Amniotic epithelial cell (primary cell): ENCODE data around the gene HRH1.
A peak's percentile ranks its signal among the peaks of the same experiment; 100 is the strongest.

Experiments used
- DNase-seq: peaks from one replicate; pipeline ENCODE4 v3.0.0-alpha.2; 2010; ENCODE audit warnings: low read depth

Gene HRH1

DNA sequence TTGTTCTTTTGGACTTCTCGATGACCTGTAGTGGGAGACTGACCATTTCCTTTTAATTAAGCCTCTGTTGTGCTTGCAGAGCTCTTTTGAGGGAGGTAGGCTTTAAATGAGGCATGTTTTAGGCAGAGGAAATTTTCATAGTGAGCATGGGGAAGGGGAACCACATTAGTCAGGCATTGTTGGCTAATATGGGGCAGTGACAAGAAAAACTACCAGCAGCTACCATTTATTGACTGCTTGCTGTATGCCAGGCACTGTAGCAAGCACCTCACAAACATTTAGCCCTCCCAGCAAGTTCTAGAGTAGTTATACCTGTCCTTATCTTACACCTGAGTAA lies 128.8 kb downstream of the HRH1 start:
- DNase-seq, result no peak

DNA sequence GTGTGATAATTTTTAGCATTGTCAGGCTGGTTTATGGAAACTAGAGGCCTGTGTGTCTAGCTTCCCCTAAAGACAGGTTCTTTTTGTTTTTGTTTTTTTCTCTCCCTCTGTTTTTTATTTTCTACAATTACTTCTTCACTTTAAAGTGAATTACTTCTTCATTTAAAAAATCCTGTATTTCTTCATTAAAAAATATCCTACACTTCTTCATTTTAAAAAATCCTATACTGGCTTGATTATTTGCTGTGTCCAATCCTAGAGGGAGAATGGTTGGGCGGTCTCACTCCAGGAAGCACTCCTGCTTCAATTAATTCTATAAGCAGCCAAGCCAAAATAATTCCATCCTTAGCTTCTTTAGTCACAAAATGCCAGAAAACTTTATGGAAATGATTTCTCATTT lies 129.7 kb downstream of the HRH1 start:
- no peak for DNase-seq

DNA sequence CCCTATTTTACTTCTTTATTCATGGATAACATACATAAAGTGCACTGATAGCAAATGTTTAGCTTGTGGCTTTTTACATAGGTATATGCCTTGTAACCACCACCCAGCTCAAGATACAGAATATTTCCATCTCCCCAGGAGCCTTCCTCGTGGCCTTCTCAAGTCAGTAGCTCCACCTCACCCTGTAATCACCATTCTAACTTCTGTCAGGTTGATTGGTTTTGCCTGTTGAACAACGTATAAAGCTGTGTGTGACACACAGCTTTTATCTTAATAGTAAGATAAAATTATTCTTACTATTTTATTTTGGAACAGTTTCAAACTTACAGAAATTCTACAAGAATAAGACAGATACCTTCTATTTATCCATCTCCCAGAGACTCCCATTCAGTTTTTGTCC lies 131.2 kb downstream of the HRH1 start:
- no peak for DNase-seq

DNA sequence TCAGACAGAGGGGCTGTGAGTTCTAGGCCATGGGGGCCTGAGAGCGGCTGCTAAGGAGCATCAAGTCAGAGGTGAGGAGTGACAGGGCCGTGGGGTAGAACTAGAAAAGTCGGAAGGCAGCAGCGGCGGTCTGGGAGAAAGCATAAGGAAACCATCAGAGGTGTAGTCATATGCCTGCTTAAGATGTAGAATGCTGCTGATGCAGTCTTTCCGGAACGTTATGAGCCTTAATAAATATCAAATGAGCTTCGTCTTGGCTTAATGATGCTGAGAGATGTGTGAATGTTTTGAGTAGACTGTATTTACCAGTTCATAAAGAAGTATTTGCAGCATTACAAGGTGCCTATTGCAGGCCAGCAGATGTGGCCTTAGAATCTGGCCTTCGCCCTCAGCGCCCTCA lies 133.1 kb downstream of the HRH1 start:
- DNase-seq, result no peak

DNA sequence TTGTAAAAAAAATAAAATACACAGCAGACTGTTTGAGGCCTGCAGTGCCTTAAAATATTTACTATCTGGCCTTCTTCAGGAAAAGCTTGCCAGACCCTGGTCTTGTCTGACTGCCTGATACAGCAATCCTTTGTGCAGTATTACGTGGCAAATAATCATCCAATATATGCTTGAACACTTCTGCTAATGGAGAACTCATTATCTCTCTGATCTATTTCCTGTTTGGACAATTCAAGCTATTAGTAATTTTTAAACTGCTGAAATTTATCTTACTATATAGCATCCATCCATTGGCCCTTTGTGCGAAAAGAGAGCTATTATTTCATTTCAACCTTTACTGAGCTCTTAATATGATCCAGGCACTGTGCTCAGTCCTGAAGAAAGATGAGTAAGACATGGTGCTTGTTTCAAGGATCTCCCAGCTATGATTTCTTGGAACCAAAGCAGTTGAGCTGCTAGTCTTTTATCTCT lies 133.8 kb downstream of the HRH1 start:
- DNase-seq, result peak; percentile 54

DNA sequence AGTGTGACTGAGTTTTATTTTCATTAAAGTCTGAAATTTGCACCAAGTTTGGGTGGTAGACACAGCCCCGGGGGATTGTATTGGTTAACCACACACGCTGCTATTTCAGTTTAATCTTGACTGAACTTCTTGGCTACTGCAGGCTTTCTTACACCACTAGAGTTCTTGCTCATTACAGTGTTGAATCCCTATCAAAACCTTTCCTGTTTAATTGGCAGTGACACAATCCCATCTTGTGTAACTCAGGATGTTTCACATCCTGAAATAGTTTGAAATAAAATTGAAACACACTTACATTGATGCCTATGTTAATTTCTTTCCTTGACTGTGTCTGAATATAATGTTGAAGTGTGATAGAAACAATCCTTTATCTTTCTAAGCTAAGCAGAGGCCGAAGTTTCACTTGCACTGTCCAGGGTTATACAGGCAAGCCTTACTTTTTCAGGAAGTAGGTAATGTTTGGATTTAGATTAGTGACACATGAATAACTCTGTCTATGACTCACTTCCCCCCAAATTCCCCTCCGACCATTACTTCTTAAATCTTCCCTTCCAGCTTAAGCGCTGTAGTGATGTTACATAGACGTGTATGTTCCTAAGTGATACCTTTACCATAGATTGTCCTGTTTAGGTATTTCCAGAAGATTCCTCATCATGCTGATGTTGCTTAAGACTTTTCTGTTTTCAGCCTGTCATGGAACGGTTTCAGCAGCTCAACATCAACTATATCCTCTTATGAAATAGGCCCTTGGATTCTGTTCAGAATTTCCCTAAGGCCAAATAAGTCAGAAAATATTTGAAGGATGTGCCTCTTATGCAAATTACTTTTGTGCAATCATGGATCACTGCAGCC lies 134.7 kb downstream of the HRH1 start:
- peak; percentile 98 for DNase-seq

DNA sequence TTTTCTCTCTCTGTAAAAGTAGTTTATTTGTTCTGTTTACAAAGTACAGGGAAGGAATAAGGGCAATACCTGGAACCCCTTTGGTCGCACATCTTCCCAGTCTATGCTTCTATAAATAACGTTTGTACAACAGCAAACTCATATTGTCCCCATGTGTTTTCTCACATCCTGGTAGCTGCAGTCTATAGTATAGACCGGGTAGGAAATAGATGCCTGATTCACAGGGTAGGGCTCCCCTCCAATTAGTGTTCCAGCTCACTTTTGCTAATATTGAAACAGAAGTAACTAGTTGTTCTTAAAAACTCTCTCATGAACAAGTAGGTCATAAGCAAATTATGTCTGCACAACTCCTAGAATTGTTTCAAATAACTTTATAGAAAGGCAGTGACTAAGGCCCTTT lies 135.6 kb downstream of the HRH1 start:
- DNase-seq, result no peak

DNA sequence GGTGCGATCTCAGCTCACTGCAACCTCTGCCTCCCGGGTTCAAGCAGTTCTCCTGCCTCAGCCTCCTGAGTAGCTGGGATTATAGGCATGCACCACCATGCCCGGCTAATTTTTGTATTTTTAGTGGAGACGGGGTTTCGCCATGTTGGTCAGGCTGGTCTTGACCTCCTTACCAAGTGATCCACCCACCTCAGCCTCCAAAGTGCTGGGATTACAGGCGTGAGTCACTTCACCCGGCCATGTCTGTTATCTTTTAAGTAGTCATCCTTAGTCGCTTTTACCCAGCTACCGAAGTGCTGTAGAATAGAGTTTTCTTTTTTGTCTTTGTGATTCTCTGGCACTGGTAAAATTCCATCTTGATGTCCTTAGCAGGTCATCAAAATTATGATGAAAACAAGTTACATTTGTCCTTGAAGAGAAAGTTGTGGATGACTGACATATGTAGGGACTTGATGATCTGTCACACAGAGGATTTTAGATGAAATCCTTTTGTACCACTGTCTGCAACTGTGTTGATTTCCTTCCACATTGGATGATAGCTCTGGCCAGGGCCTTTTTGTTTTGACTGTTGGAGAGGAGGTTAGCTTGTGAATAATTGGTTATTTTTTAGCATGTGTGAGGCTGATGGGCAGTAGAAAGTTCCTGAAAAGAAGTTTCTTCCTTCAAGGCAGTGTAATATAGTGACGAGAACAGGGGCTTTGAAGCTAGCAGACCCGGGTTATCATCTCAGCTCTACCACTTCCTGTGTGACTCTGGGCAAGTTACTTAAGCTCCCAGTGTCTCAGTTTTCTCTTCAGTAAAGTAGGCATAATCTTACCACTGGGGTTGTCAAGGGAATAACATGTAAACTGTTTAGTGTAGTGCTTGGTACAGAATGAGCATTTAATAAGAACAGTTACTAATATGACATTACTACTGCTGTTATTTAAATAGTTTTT lies 136.7 kb downstream of the HRH1 start:
- peak; percentile 90 for DNase-seq

DNA sequence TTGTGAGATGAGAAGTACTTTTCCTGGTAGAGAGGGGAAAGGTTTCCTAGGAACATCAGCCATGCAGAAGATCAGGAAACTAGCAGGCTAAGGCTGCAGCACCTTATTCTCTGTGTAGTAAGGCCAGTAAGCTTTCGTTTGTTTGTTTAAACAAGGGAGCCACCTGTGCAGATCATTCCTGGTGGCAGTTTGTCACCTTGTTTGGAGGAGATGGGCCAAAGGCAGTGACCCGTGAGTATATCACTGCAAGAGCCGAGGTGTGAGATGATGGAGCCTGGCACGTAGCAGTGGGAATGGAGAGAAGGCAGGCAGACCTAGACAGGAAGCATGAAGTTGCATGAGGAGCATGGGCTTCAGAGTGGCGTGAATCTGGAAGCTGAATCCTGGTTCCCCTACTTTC lies 137.5 kb downstream of the HRH1 start:
- no peak for DNase-seq

DNA sequence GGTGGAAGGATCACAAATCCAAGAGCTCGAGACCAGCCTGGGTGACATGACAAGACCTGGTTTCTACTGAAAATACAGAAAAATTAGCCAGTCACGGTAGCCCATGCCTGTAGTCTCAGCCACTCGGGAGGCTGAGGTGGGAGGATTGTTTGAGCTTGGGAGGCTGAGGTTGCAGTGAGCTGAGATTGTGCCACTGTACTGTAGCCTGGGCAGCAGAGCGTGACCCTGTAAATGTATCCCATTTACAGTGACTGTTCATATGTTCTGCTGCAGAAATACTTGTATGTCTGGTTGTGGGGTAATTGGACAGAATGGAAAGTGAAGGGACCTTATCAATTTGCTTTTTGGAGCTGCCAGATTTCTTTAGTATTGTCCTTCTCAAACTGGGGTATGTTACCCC lies 142.8 kb downstream of the HRH1 start:
- DNase-seq, result no peak

DNA sequence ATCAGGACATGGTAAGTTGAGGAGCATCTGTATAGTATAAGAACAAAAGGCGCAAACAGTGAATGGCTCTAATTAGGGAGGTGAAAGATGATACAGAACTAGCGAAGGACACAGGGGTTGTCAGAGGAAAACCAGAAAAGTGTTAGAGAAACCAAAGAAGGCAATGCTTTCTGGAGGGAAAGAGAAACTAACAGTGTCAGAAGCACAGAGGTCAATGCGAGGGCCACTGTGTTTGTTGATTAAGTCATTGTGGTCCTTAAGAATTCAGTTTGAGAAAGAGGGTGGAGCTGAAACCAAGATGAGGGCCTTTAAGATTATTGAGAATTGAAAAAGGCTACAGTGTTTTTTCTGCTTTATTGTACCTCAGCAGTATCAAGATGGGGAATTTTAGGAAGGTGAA lies 146.7 kb downstream of the HRH1 start:
- peak; percentile 27 for DNase-seq

DNA sequence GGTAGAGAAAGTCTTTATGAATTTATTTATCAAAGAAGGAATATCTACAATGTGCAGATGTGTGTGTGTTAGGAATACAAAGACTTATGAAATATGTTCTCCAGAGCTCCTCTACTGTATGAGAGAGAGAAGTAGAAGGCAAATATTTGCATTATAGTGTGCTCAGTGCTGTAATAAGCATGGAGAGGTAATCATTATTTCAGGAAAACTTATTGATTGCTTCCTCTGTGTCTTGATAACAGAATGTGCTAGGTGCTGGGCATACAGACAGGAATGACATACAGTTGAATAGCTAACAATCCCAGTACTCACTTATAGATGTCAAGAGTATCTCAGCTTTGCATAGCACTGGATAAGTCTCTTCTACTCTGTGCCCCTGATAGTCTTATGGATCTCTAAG lies 148.2 kb downstream of the HRH1 start:
- no peak for DNase-seq

DNA sequence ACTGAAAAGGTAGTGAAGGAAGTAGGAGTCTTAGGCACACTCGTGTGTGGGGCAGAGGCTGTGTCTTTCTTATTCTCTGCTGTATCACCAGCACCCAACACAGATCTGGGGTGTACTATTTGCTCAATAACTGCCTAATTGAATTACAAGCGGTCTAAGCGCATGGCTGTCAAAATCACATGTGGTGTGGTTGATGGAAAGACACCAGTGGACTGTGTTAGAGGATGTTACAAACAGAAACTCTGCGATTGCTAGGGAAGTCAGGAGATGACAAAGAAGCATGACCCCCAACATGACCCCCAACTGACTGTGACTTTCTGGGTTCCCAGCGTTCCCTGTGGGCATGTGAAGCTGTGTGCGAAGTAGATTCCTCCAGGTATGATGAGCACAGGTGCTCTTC lies 149.9 kb downstream of the HRH1 start:
- no peak for DNase-seq

DNA sequence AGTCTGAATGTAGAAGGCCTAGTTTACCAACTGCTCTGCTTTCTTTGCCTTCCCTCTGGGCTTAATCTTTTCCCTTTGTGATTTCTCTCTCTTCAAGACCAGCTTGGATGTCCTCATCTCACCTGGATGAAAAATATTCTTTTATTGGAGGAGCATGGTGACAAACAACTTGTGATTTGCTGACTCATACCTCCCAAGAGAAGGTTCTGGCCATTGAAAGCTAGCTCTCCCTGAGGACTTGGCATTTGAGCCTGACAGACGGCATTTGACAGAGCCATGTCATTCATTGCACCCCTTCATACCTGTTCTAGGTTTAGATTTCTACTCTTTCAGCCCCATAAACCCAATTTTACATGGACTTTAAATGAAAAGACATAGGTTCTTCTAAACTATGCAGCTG lies 151.2 kb downstream of the HRH1 start:
- no peak for DNase-seq

DNA sequence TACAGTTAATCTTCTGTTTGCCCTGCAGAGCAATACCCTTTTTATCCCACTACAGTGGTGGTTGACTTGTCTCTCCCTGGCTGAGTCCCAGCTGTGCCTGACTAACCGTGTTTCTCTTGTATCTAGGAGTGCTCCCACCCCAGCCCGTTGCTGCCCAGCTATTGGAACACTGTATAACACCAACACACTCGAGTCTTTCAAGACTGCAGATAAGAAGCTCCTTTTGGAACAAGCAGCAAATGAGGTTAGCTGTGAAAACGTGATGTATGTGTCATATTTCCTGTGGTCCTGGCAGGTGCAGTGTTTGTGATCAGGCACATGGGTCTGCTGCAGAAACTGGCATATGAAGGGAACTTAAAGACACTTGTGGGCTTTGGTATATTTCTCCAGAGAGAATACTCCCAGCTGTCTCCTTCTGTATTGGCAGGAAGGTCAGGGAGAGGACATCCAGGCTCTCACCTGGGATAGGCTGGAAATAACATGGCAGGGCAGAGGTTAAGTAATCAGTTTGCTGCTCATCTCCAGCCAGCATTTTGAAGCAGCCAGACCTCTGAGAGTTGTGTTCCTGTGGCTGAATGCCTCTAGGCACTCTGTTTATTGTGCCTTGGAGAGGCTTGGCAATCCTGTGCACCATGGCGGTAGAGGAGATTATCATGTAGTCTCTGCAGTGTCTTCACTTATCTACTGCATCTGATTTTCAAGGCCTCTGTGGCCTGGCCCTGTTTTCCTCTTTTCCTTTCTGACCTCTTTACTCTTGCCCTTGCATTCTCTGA lies 152.7 kb downstream of the HRH1 start:
- peak; percentile 59 for DNase-seq

DNA sequence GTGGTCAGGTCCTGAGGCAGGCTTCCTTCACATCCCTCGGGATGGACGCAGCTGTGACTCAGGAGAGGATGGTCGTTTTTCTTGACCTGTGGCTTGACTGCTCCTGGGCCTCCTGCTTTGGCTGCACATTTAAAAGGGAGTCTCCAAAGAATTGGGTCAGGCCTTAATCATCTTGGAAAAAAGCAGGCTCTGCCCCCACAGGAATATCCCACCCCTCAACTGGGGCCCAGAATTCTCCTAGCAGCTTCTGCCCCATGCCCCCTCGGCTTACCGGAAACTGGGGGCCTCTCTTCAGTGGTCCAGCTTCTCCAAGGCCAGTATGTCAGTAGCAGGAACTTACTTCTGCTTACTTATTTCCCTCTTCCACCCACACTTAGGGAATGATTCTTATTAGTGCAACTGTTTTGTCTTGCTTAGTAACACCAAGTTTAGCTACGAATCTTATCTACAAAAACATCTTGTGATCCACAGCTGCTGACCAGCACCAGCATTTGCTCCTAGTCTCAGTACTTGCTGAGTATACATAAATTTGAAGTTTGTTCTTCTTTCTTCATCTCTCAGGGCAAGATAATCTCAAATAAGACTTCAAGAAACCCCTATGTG lies 153.6 kb downstream of the HRH1 start:
- no peak for DNase-seq

DNA sequence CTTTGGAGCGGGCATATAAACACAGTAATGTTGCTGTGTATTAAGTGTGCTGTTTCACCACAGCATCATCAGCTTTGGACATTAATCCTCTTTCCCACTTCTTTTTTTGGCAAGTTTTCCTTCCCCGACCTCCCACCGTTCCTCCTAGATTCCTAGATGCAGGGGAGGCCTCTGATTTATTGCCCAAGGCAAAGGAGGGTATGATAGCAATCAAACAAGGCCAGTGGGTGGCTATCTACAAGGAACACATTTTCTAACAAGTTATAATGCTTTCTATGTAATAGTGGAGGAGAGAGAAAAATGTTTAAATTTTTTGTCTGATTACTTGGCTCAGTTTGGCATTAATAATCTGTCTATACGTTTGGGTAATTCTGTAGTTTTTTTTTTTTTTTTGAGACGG lies 156.0 kb downstream of the HRH1 start:
- DNase-seq, result no peak

DNA sequence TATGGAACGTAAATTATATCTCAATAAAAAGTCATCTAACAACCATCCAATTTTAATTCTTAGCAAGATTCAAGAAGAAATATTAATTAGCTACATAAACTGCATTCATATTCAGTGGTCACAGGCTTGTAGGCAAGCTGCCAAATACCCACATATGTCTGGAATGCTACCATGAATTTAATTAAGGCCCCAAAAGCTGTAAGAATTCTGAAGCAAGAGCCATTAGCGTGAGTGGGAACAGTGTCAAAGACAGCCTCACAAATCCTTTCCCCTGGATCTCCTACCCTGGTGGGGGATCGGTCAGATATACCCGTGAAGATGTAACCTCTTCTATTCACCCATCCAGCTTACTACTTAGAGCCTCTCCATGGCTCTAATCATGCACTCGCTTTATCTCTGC lies 157.9 kb downstream of the HRH1 start:
- no peak for DNase-seq
